GM23338 (cell line): ENCODE measurements around the gene HLA-DQB1. TPM values are rescaled to one million over a fixed set of nuclear protein-coding genes. Genes with fewer than 3 reads are reported as not detected.
"Not testable (repeated sequence)": the region's sequence is repeated elsewhere in the genome, so short reads cannot be mapped to it uniquely, and the experiment has no call there.

Experiments
- ATAC-seq: fragments of 200-7000 bp; cut with Tn5 transposase; 3 replicates; pipeline ENCODE4 v1.9.1; 2020
- DNase-seq: peaks from one replicate; pipeline ENCODE4 v3.0.0-alpha.2; 2015; ENCODE audit warnings: low spot score
- H2AFZ ChIP-seq: fragments of 200-600 bp; sonication (generic); 2 replicates; pipeline ENCODE4 v1.8.0; 2016; ENCODE audit warnings: antibody characterized with exemption, mild to moderate bottlenecking, moderate library complexity
- H3F3A ChIP-seq: fragments of 200-600 bp; sonication (generic); replicated peaks from 2 replicates; pipeline ENCODE4 v1.8.0; 2017; ENCODE audit warnings: antibody characterized with exemption, mixed run types, low read depth
- H3K27ac ChIP-seq: fragments of 200-600 bp; sonication (generic); 2 replicates; pipeline ENCODE4 v1.6.1; 2016; ENCODE audit warnings: low read depth
- H3K27me3 ChIP-seq: fragments of 200-600 bp; sonication (generic); 2 replicates; pipeline ENCODE4 v1.8.0; 2016; ENCODE audit warnings: mild to moderate bottlenecking, mixed run types, moderate library complexity; ENCODE audit not compliant: insufficient read depth
- H3K36me3 ChIP-seq: fragments of 200-600 bp; sonication (generic); 2 replicates; pipeline ENCODE4 v1.8.0; 2016; ENCODE audit warnings: mild to moderate bottlenecking; ENCODE audit not compliant: insufficient read depth
- H3K4me1 ChIP-seq: fragments of 200-600 bp; sonication (generic); 2 replicates; pipeline ENCODE4 v1.8.0; 2016; ENCODE audit warnings: mild to moderate bottlenecking, moderate library complexity; ENCODE audit not compliant: insufficient read depth
- H3K4me2 ChIP-seq: fragments of 200-600 bp; sonication (generic); 2 replicates; pipeline ENCODE4 v1.7.1; 2017; ENCODE audit warnings: mixed run types
- H3K4me3 ChIP-seq: fragments of 200-600 bp; sonication (generic); 2 replicates; pipeline ENCODE4 v1.6.1; 2016; ENCODE audit warnings: mixed run types
- H3K79me2 ChIP-seq: fragments of 200-600 bp; sonication (generic); replicated peaks from 2 replicates; pipeline ENCODE4 v1.8.0; 2017; ENCODE audit warnings: mild to moderate bottlenecking; ENCODE audit not compliant: insufficient read depth
- H3K9me2 ChIP-seq: fragments of 200-600 bp; sonication (generic); 2 replicates; pipeline ENCODE4 v1.8.0; 2017; ENCODE audit not compliant: insufficient read depth
- H4K20me1 ChIP-seq: fragments of 200-600 bp; sonication (generic); replicated peaks from 2 replicates; pipeline ENCODE4 v1.8.0; 2017; ENCODE audit warnings: mild to moderate bottlenecking; ENCODE audit not compliant: insufficient read depth
- H3K27ac Mint-ChIP-seq: 2 replicates; pipeline ENCODE4 v1.8.0; 2020; ENCODE audit warnings: inconsistent platforms, mild to moderate bottlenecking, moderate library complexity, mixed read lengths
- H3K27me3 Mint-ChIP-seq: 3 replicates; pipeline ENCODE4 v1.8.0; 2022; ENCODE audit warnings: low read depth, mild to moderate bottlenecking, moderate library complexity, mixed read lengths, inconsistent platforms; ENCODE audit not compliant: insufficient read depth, poor library complexity
- H3K36me3 Mint-ChIP-seq: 3 replicates; pipeline ENCODE4 v1.8.0; 2021; ENCODE audit warnings: low read depth, mild to moderate bottlenecking, inconsistent platforms, moderate library complexity, mixed read lengths
- H3K4me1 Mint-ChIP-seq: 3 replicates; pipeline ENCODE4 v1.8.0; 2020; ENCODE audit warnings: mild to moderate bottlenecking, inconsistent platforms, mixed read lengths
- H3K4me3 Mint-ChIP-seq: 3 replicates; pipeline ENCODE4 v1.8.0; 2021; ENCODE audit warnings: moderate library complexity, mild to moderate bottlenecking, inconsistent platforms, mixed read lengths
- H3K9me3 Mint-ChIP-seq: 3 replicates; pipeline ENCODE4 v1.8.0; 2020; ENCODE audit warnings: moderate library complexity, mild to moderate bottlenecking, inconsistent platforms, mixed read lengths
- EZH2 ChIP-seq: fragments of 200-600 bp; sonication (generic); IDR thresholded peaks from one replicate; pipeline ENCODE4 v1.8.0; 2017; ENCODE audit warnings: antibody characterized with exemption, mild to moderate bottlenecking, low read depth; ENCODE audit not compliant: unreplicated experiment
- EZH2phosphoT487 ChIP-seq: fragments of 200-600 bp; sonication (generic); IDR thresholded peaks from one replicate; pipeline ENCODE4 v1.8.1; 2018; ENCODE audit warnings: antibody characterized with exemption; ENCODE audit not compliant: unreplicated experiment
- POLR2AphosphoS5 ChIP-seq: IDR thresholded peaks from 2 replicates; pipeline ENCODE4 v1.6.1; 2016; ENCODE audit warnings: antibody characterized with exemption, low read depth
- polyA plus RNA-seq: library from polyadenylated mRNA; unstranded; fragments of >200 nt; fragmentation: Nextera tagmentation; extraction: Ambion mirVana; gene quantifications from 2 replicates; pipeline ENCODE4 v1.2.1, GENCODE V29; 2016
- total RNA-seq: library from RNA; depleted of rRNA; stranded (reverse); fragments of >200 nt; shearing (Covaris generic); gene quantifications from 2 replicates; pipeline ENCODE4 v1.2.3, GENCODE V29; 2014
- TF ChIP-seq, protein P1 (sequence below): fragments of 250-450 bp; sonication (Bioruptor Pico); IDR thresholded peaks from 2 replicates; pipeline ENCODE4 v1.5.0; 2020; ENCODE audit warnings: mild to moderate bottlenecking, moderate library complexity

Gene HLA-DQB1
- total and polyA plus RNA-seq, 2 experiments from 2014 or later, result 5.7 to 6.5 TPM

DNA sequence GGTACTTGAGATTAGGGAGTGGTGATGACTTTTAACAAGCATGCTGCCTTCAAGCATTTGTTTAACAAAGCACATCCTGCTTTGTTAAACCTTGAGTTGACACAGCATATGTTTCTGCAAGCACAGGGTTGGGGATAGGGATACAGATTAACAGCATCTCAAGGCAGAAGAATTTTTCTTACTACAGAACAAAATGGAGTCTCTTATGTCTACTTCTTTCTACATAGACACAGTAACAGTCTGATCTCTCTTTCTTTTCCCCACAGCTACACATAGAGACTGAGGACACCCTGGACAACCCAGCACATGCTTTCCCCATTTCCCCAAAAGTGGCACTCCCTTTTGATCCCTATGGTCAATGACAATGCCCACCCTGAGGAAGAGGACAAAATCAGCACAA is 8.6 kb downstream of the HLA-DQB1 start:
- peak; percentile 3 for DNase-seq
- ATAC-seq, H3K27ac ChIP-seq, H3K4me1 ChIP-seq, H3K36me3 ChIP-seq, H3K4me2 ChIP-seq, H4K20me1 ChIP-seq, H3F3A ChIP-seq, H3K4me3 ChIP-seq, H3K79me2 ChIP-seq, H3K9me2 ChIP-seq, H2AFZ ChIP-seq, H3K27me3 Mint-ChIP-seq, H3K9me3 Mint-ChIP-seq, H3K4me3 Mint-ChIP-seq, H3K27me3 ChIP-seq: not testable (repeated sequence)
- Mint-ChIP-seq H3K36me3 (peaks cover 44% of the 10 kb centered on the region), H3K27ac (peak overlapping the region; percentile 77), H3K4me1 (peaks cover 37% of the 10 kb centered on the region)

- not testable (repeated sequence) for H3K4me3 Mint-ChIP-seq, H3K79me2 ChIP-seq, H3K4me1 ChIP-seq, H3K4me2 ChIP-seq, H3F3A ChIP-seq, DNase-seq, H3K9me3 Mint-ChIP-seq, H3K27me3 Mint-ChIP-seq, H2AFZ ChIP-seq, H3K27me3 ChIP-seq, ATAC-seq, H3K27ac ChIP-seq, H3K9me2 ChIP-seq, H3K36me3 ChIP-seq, H4K20me1 ChIP-seq, H3K4me3 ChIP-seq
- peaks cover 39% of the 10 kb centered on the region for H3K36me3 Mint-ChIP-seq
- peaks cover 38% of the 10 kb centered on the region for H3K4me1 Mint-ChIP-seq
- H3K27ac Mint-ChIP-seq, result peak overlapping the region; percentile 92
Observed at GRCh38 chr6:32657329-32657728, 9.1 kb downstream of the HLA-DQB1 start.

DNA sequence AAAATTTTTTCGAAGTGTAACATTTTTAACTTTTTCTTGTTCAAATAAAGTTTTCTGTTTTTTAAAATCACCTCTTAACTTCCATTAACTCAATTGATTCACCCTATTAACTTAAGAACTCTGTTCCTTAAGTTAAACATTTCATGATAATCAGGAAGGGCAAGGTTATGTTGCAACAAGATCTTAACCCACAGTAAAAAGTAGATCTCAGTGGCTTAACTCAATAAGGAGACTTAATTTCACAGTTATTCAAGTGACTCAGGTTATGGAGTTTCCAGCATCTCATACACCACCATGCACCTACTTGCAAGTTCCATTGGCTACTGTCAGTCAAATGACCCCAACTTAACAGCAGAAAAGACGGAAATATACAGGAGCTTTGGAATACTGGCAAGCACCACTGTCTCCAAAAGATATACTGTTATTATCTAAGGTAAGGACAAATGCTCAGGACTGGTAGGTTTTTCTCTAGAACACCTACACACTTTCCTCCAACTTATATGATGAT is 11.2 kb downstream of the HLA-DQB1 start:
- Mint-ChIP-seq H3K4me1 (peaks cover 39% of the 10 kb centered on the region), H3K4me3 (no peak overlapping the region; the same call in 2 of the 3 replicates), H3K36me3 (peaks cover 19% of the 10 kb centered on the region), H3K9me3 (no peaks in the 10 kb centered on the region), H3K27ac (peak overlapping the region; percentile 94), H3K27me3 (peaks cover 3% of the 10 kb centered on the region)
- no peaks in the 10 kb centered on the region for H3K27me3 ChIP-seq
- no peak overlapping the region for H3K4me3 ChIP-seq
- DNase-seq, result no peak
- H3K4me1 ChIP-seq, result no peaks in the 10 kb centered on the region
- no peaks in the 10 kb centered on the region for H3K36me3 ChIP-seq
- no peaks in the 10 kb centered on the region for H3K79me2 ChIP-seq
- no peak overlapping the region for H3K4me2 ChIP-seq
- ATAC-seq, result no peak
- no peaks in the 10 kb centered on the region for H4K20me1 ChIP-seq
- no peaks in the 10 kb centered on the region for H3K9me2 ChIP-seq
- no peak for TF ChIP-seq POLR2AphosphoS5
- no peak for TF ChIP-seq EZH2
- H3F3A ChIP-seq, result no peaks in the 10 kb centered on the region
- H2AFZ ChIP-seq, result no peak overlapping the region
- peak overlapping the region; percentile 79; the same call in 1 of the 2 replicates for H3K27ac ChIP-seq

GRCh38 chr6:32645047-32645703 is 21.3 kb downstream of the HLA-DQB1 start:
- H3K4me3 Mint-ChIP-seq, result no peak overlapping the region
- no peak for DNase-seq
- Histone ChIP-seq H4K20me1 (no peaks in the 10 kb centered on the region), H2AFZ (no peak overlapping the region), H3K4me3 (no peak overlapping the region), H3K27ac (no peak overlapping the region), H3F3A (no peaks in the 10 kb centered on the region), H3K4me2 (no peak overlapping the region), H3K79me2 (no peaks in the 10 kb centered on the region), H3K4me1 (no peaks in the 10 kb centered on the region), H3K27me3 (no peaks in the 10 kb centered on the region), H3K36me3 (no peaks in the 10 kb centered on the region), H3K9me2 (no peaks in the 10 kb centered on the region)
- H3K27ac Mint-ChIP-seq, result no peak overlapping the region
- H3K4me1 Mint-ChIP-seq, result peaks cover 2% of the 10 kb centered on the region; the same call in 2 of the 3 replicates
- no peak for ATAC-seq
- peaks cover 2% of the 10 kb centered on the region for H3K27me3 Mint-ChIP-seq
- peaks cover 4% of the 10 kb centered on the region; the same call in 1 of the 3 replicates for H3K9me3 Mint-ChIP-seq
- no peaks in the 10 kb centered on the region for H3K36me3 Mint-ChIP-seq
- no peak for TF ChIP-seq POLR2AphosphoS5
- TF ChIP-seq EZH2, result no peak
- TF ChIP-seq EZH2phosphoT487, result no peak
- TF ChIP-seq, protein P1, sequence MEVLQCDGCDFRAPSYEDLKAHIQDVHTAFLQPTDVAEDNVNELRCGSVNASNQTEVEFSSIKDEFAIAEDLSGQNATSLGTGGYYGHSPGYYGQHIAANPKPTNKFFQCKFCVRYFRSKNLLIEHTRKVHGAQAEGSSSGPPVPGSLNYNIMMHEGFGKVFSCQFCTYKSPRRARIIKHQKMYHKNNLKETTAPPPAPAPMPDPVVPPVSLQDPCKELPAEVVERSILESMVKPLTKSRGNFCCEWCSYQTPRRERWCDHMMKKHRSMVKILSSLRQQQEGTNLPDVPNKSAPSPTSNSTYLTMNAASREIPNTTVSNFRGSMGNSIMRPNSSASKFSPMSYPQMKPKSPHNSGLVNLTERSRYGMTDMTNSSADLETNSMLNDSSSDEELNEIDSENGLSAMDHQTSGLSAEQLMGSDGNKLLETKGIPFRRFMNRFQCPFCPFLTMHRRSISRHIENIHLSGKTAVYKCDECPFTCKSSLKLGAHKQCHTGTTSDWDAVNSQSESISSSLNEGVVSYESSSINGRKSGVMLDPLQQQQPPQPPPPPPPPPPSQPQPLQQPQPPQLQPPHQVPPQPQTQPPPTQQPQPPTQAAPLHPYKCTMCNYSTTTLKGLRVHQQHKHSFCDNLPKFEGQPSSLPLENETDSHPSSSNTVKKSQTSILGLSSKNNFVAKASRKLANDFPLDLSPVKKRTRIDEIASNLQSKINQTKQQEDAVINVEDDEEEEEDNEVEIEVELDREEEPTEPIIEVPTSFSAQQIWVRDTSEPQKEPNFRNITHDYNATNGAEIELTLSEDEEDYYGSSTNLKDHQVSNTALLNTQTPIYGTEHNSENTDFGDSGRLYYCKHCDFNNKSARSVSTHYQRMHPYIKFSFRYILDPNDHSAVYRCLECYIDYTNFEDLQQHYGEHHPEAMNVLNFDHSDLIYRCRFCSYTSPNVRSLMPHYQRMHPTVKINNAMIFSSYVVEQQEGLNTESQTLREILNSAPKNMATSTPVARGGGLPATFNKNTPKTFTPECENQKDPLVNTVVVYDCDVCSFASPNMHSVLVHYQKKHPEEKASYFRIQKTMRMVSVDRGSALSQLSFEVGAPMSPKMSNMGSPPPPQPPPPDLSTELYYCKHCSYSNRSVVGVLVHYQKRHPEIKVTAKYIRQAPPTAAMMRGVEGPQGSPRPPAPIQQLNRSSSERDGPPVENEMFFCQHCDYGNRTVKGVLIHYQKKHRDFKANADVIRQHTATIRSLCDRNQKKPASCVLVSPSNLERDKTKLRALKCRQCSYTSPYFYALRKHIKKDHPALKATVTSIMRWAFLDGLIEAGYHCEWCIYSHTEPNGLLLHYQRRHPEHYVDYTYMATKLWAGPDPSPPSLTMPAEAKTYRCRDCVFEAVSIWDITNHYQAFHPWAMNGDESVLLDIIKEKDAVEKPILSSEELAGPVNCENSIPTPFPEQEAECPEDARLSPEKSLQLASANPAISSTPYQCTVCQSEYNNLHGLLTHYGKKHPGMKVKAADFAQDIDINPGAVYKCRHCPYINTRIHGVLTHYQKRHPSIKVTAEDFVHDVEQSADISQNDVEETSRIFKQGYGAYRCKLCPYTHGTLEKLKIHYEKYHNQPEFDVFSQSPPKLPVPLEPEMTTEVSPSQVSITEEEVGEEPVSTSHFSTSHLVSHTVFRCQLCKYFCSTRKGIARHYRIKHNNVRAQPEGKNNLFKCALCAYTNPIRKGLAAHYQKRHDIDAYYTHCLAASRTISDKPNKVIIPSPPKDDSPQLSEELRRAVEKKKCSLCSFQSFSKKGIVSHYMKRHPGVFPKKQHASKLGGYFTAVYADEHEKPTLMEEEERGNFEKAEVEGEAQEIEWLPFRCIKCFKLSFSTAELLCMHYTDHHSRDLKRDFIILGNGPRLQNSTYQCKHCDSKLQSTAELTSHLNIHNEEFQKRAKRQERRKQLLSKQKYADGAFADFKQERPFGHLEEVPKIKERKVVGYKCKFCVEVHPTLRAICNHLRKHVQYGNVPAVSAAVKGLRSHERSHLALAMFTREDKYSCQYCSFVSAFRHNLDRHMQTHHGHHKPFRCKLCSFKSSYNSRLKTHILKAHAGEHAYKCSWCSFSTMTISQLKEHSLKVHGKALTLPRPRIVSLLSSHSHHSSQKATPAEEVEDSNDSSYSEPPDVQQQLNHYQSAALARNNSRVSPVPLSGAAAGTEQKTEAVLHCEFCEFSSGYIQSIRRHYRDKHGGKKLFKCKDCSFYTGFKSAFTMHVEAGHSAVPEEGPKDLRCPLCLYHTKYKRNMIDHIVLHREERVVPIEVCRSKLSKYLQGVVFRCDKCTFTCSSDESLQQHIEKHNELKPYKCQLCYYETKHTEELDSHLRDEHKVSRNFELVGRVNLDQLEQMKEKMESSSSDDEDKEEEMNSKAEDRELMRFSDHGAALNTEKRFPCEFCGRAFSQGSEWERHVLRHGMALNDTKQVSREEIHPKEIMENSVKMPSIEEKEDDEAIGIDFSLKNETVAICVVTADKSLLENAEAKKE (CRISPR knock-in tag), result no peak
